Sciatic nerve (tissue), 2 donors: ENCODE data around the gene CATSPERE. TPM values are rescaled to one million over a fixed set of nuclear protein-coding genes. Genes with fewer than 3 reads are reported as not detected.
"Not testable (repeated sequence)": the region's sequence is repeated elsewhere in the genome, so short reads cannot be mapped to it uniquely, and the experiment has no call there.

ENCODE experiments used
- ATAC-seq: fragments of 200-7000 bp; cut with Tn5 transposase; one replicate; pipeline ENCODE4 v1.9.1; 2020; ENCODE audit warnings: mild to moderate bottlenecking, moderate library complexity
- DNase-seq: peaks from one replicate; pipeline ENCODE4 v3.0.0-alpha.2; 2020; ENCODE audit warnings: low spot score
- intact Hi-C: fragments of 100-400 bp; cut with DNase I; formaldehyde crosslinking; loops from one replicate; pipeline ENCODE4 v1.14.2; 2022
- total RNA-seq: library from RNA; stranded (reverse); fragmentation: NEBNext Ultra II Directional; extraction: Animal tissue kit (Norgen Biotek cat#: 25700); gene quantifications from one replicate; pipeline ENCODE4 v1.2.1, GENCODE V29; 2021
- donor health status: DM: no; HTN: no; CAD: no.
- donor health status: DM: no; HTN: no; CAD: no.

Gene CATSPERE
- total RNA-seq, 1 donor from 2014 or later, result 2.6 TPM

- ATAC-seq (no peak), DNase-seq (no peak)
- intact Hi-C loops, result no loop called here
These were observed 192.5 kb downstream of the CATSPERE start for GRCh38 chr1:244653439-244654107.

GRCh38 chr1:244654108-244655038, 193.3 kb downstream of the CATSPERE start:
- ATAC-seq (no peak), DNase-seq (no peak)
- intact Hi-C loops, result no loop called here

- DNase-seq, result no peak
- intact Hi-C loops, result no loop called here
- ATAC-seq, result no peak
These were observed 194.1 kb downstream of the CATSPERE start for GRCh38 chr1:244655186-244655585.

- DNase-seq (no peak), ATAC-seq (no peak)
- intact Hi-C loops, result no loop called here
These were observed 196.3 kb downstream of the CATSPERE start for GRCh38 chr1:244657421-244657820.

GRCh38 chr1:244659694-244660093, 198.6 kb downstream of the CATSPERE start:
- DNase-seq, result no peak
- ATAC-seq, result no peak
- intact Hi-C loops, result no loop called here

- ATAC-seq, result no peak
- intact Hi-C loops, result no loop called here
- DNase-seq, result no peak
These were observed 199.5 kb downstream of the CATSPERE start for GRCh38 chr1:244660595-244660994.

GRCh38 chr1:244661569-244662312, 200.7 kb downstream of the CATSPERE start:
- ATAC-seq, intact Hi-C loops, DNase-seq: not testable (repeated sequence)

GRCh38 chr1:244662599-244662998, 201.5 kb downstream of the CATSPERE start:
- intact Hi-C loops, result no loop called here
- DNase-seq (no peak), ATAC-seq (no peak)

GRCh38 chr1:244664353-244664752, 203.3 kb downstream of the CATSPERE start:
- no peak for ATAC-seq
- intact Hi-C loops, result no loop called here
- no peak for DNase-seq

GRCh38 chr1:244665771-244666217, 204.7 kb downstream of the CATSPERE start:
- peak; percentile 76 for ATAC-seq
- intact Hi-C loops, result no loop called here
- DNase-seq, result no peak

GRCh38 chr1:244666672-244667418, 205.8 kb downstream of the CATSPERE start:
- DNase-seq, ATAC-seq, intact Hi-C loops: not testable (repeated sequence)

- DNase-seq (no peak), ATAC-seq (no peak)
- intact Hi-C loops, result no loop called here
These were observed 206.7 kb downstream of the CATSPERE start for GRCh38 chr1:244667797-244668196.

- intact Hi-C loops, result no loop called here
- DNase-seq (no peak), ATAC-seq (peak; percentile 36)
These were observed 212.0 kb downstream of the CATSPERE start for GRCh38 chr1:244672946-244673682.

- no peak for DNase-seq
- no peak for ATAC-seq
- intact Hi-C loops, result no loop called here
These were observed 213.4 kb downstream of the CATSPERE start for GRCh38 chr1:244674446-244674845.

GRCh38 chr1:244675167-244675566, 214.1 kb downstream of the CATSPERE start:
- DNase-seq, result no peak
- ATAC-seq, result no peak
- intact Hi-C loops, result no loop called here

- peak; percentile 45 for ATAC-seq
- DNase-seq, result no peak
- intact Hi-C loops, result no loop called here
These were observed 217.6 kb downstream of the CATSPERE start for GRCh38 chr1:244678697-244679096.

GRCh38 chr1:244680667-244681066, 219.6 kb downstream of the CATSPERE start:
- intact Hi-C loops, result no loop called here
- ATAC-seq (no peak), DNase-seq (no peak)

GRCh38 chr1:244682087-244682486, 221.0 kb downstream of the CATSPERE start:
- intact Hi-C loops, DNase-seq, ATAC-seq: not testable (repeated sequence)
